H1 (cell line): ENCODE measurements around the gene CDKN2C. TPM values are rescaled to one million over a fixed set of nuclear protein-coding genes. Genes with fewer than 3 reads are reported as not detected.

Experiments used
- CTCF ChIA-PET: fragments of 300-600 bp; sonication (Branson Sonifier 250); formaldehyde crosslinking; loops from one replicate; lab custom pipeline; 2021; ENCODE audit not compliant: partially characterized antibody; lab: Charles Lee
- POLR2A ChIA-PET: fragments of 300-600 bp; sonication (Branson Sonifier 250); formaldehyde crosslinking; loops from one replicate; lab custom pipeline; 2021; ENCODE audit warnings: inconsistent platforms; ENCODE audit not compliant: partially characterized antibody; lab: Charles Lee
- DNase-seq, 2 experiments: peaks; one replicate each; pipeline versions ENCODE4 v3.0.0 to v3.0.0-alpha.2; 2010 to 2022; ENCODE audit warnings: low spot score in 2 of 2, low read depth in 1 of 2, mixed read lengths in 1 of 2
- FAIRE-seq: peaks from 2 replicates; lab custom pipeline; 2011; peaks lifted over from hg19 to GRCh38; lab: Jason Lieb, UNC
- H2AFZ ChIP-seq: 2 replicates; pipeline ENCODE4 v1.8.1; 2012; ENCODE audit warnings: low read length, inconsistent platforms
- H2AK5ac ChIP-seq: 2 replicates; pipeline ENCODE4 v1.6.1; 2013; ENCODE audit warnings: low read depth, low read length
- H2BK120ac ChIP-seq: replicated peaks from 2 replicates; pipeline ENCODE3; 2013; ENCODE audit warnings: low read depth, low read length, inconsistent platforms
- H2BK12ac ChIP-seq: 2 replicates; pipeline ENCODE4 v1.6.1; 2013; ENCODE audit warnings: low read depth, low read length
- H2BK15ac ChIP-seq: 2 replicates; pipeline ENCODE4 v1.6.1; 2013; ENCODE audit warnings: low read length
- H2BK20ac ChIP-seq: 2 replicates; pipeline ENCODE4 v1.6.1; 2013; ENCODE audit warnings: low read length
- H2BK5ac ChIP-seq: 2 replicates; pipeline ENCODE4 v1.6.1; 2013; ENCODE audit warnings: low read depth, low read length
- H3K14ac ChIP-seq: 2 replicates; pipeline ENCODE4 v1.6.1; 2013; ENCODE audit warnings: inconsistent platforms; ENCODE audit not compliant: insufficient read length
- H3K18ac ChIP-seq: 2 replicates; pipeline ENCODE4 v1.6.1; 2013; ENCODE audit warnings: low read length; ENCODE audit errors: extremely low read depth
- H3K23ac ChIP-seq: 2 replicates; pipeline ENCODE4 v1.6.1; 2013; ENCODE audit warnings: inconsistent platforms; ENCODE audit not compliant: insufficient read length
- H3K23me2 ChIP-seq: 2 replicates; pipeline ENCODE4 v1.6.1; 2013; ENCODE audit warnings: low read depth, low read length
- H3K27ac ChIP-seq: 2 replicates; pipeline ENCODE4 v1.6.1; 2011; ENCODE audit warnings: low read depth, low read length, inconsistent platforms
- H3K27me3 ChIP-seq, 4 experiments: replicated peaks in 1 of 4; 1 replicate in 1 of 4; 2 replicates in 3 of 4; pipeline versions ENCODE4 v1.6.1 to v1.8.1; 2011 to 2013; ENCODE audit warnings: low read length in 3 of 4, mild to moderate bottlenecking in 3 of 4, inconsistent platforms in 2 of 4, mixed read lengths in 2 of 4, moderate library complexity in 1 of 4; ENCODE audit not compliant: control insufficient read depth in 3 of 4, insufficient read depth in 3 of 4; ENCODE audit errors: extremely low read depth in 1 of 4
- H3K36me3 ChIP-seq, 4 experiments: 2 replicates each; pipeline versions ENCODE4 v1.6.1 to v1.8.1; 2011 to 2013; ENCODE audit warnings: mild to moderate bottlenecking in 4 of 4, low read length in 3 of 4, moderate library complexity in 2 of 4, control low read depth in 1 of 4, inconsistent platforms in 1 of 4; ENCODE audit not compliant: insufficient read depth in 4 of 4, control insufficient read depth in 2 of 4
- H3K4ac ChIP-seq: replicated peaks from 2 replicates; pipeline ENCODE3; 2013; ENCODE audit warnings: low read length, low read depth, mixed read lengths, inconsistent platforms; ENCODE audit not compliant: insufficient read length
- H3K4me1 ChIP-seq, 4 experiments: replicated peaks in 1 of 4; 1 replicate in 1 of 4; 2 replicates in 3 of 4; pipeline versions ENCODE4 v1.6.1 to v1.8.1; 2011 to 2013; ENCODE audit warnings: low read length in 3 of 4, inconsistent platforms in 2 of 4, mixed read lengths in 1 of 4; ENCODE audit not compliant: insufficient read depth in 4 of 4, control insufficient read depth in 3 of 4
- H3K4me2 ChIP-seq, 2 experiments: 2 replicates each; pipeline versions ENCODE4 v1.6.1 to v1.8.1; 2011 to 2013; ENCODE audit warnings: low read depth in 2 of 2, low read length in 2 of 2, control low read depth in 1 of 2, inconsistent platforms in 1 of 2, mild to moderate bottlenecking in 1 of 2; ENCODE audit not compliant: insufficient read depth in 1 of 2
- H3K4me3 ChIP-seq, 4 experiments: fragments of 200-600, 300-600 bp in 1 of 4; sonication (generic), shearing (Covaris generic), sonication (Bioruptor Twin) in 1 of 4; 2 replicates each; pipeline versions ENCODE4 v1.5.1 to v1.8.1; 2011 to 2016; ENCODE audit warnings: low read length in 4 of 4, low read depth in 3 of 4, control low read depth in 2 of 4, inconsistent platforms in 2 of 4, mild to moderate bottlenecking in 2 of 4, mixed read lengths in 1 of 4, moderate library complexity in 1 of 4; ENCODE audit not compliant: insufficient read depth in 2 of 4; ENCODE audit errors: extremely low read depth in 1 of 4
- H3K56ac ChIP-seq: replicated peaks from 2 replicates; pipeline ENCODE3; 2013; ENCODE audit warnings: low read depth, mild to moderate bottlenecking, mixed read lengths, low read length, inconsistent platforms; ENCODE audit not compliant: insufficient read length
- H3K79me1 ChIP-seq: 2 replicates; pipeline ENCODE4 v1.6.1; 2013; ENCODE audit warnings: low read depth, low read length, control low read depth
- H3K79me2 ChIP-seq, 2 experiments: 2 replicates each; pipeline versions ENCODE4 v1.6.1 to v1.8.1; 2012 to 2013; ENCODE audit warnings: low read length in 2 of 2, mild to moderate bottlenecking in 2 of 2, inconsistent platforms in 1 of 2; ENCODE audit not compliant: insufficient read depth in 2 of 2, control insufficient read depth in 1 of 2
- H3K9ac ChIP-seq, 4 experiments: replicated peaks in 1 of 4; 1 replicate in 1 of 4; 2 replicates in 3 of 4; pipeline versions ENCODE4 v1.6.1 to v1.8.1; 2011 to 2013; ENCODE audit warnings: low read depth in 3 of 4, low read length in 3 of 4, control low read depth in 2 of 4, mild to moderate bottlenecking in 2 of 4, moderate library complexity in 2 of 4, inconsistent platforms in 1 of 4; ENCODE audit errors: extremely low read depth in 1 of 4
- H3K9me3 ChIP-seq, 2 experiments: 2 replicates each; pipeline versions ENCODE4 v1.6.1 to v1.8.1; 2012 to 2013; ENCODE audit warnings: mild to moderate bottlenecking in 2 of 2, moderate library complexity in 2 of 2, control low read depth in 1 of 2, inconsistent platforms in 1 of 2, low read depth in 1 of 2, low read length in 1 of 2, mixed read lengths in 1 of 2; ENCODE audit not compliant: insufficient read depth in 2 of 2
- H4K20me1 ChIP-seq, 2 experiments: replicated peaks in 1 of 2; 2 replicates each; pipeline versions ENCODE3 to v1.8.1; 2011 to 2013; ENCODE audit warnings: inconsistent platforms in 2 of 2, low read length in 2 of 2, mild to moderate bottlenecking in 1 of 2; ENCODE audit not compliant: insufficient read depth in 2 of 2, control insufficient read depth in 1 of 2
- H4K5ac ChIP-seq: 2 replicates; pipeline ENCODE4 v1.6.1; 2013; ENCODE audit warnings: low read length, low read depth, mixed read lengths, inconsistent platforms; ENCODE audit not compliant: insufficient read length
- H4K8ac ChIP-seq: 2 replicates; pipeline ENCODE4 v1.8.0; 2013; ENCODE audit warnings: mild to moderate bottlenecking, moderate library complexity, low read length, inconsistent platforms; ENCODE audit not compliant: insufficient read depth; ENCODE audit errors: extremely low read depth
- H4K91ac ChIP-seq: replicated peaks from 2 replicates; pipeline ENCODE3; 2013; ENCODE audit warnings: low read length, mixed read lengths, inconsistent platforms; ENCODE audit not compliant: insufficient read length
- ASH2L ChIP-seq: fragments of 200-600, 300-600 bp; sonication (generic); IDR thresholded peaks from one replicate; pipeline ENCODE4 v1.7.1; 2017; ENCODE audit warnings: low read length
- BACH1 ChIP-seq: IDR thresholded peaks from 2 replicates; pipeline ENCODE4 v1.6.1; 2012; ENCODE audit warnings: low read length, improper control_type of control experiment
- CBX8 ChIP-seq: fragments of 300-800, 300-1000 bp; sonication (generic); IDR thresholded peaks from 2 replicates; pipeline ENCODE4 v1.7.1; 2016; ENCODE audit warnings: low read depth, low read length, borderline replicate concordance
- CTCF ChIP-seq, 3 experiments: IDR thresholded peaks; 1 replicate in 2 of 3; 2 replicates in 1 of 3; pipeline versions ENCODE4 v1.5.1 to v1.6.1; 2011; ENCODE audit warnings: low read length in 3 of 3, mild to moderate bottlenecking in 3 of 3, inconsistent platforms in 2 of 3, low read depth in 1 of 3, moderate library complexity in 1 of 3; ENCODE audit not compliant: insufficient read depth in 1 of 3; ENCODE audit errors: control extremely low read depth in 1 of 3
- EZH2 ChIP-seq: fragments of 200-600 bp; sonication (generic); IDR thresholded peaks from 2 replicates; pipeline ENCODE4 v1.7.1; 2012; ENCODE audit warnings: low read depth, mild to moderate bottlenecking, moderate library complexity, low read length, inconsistent platforms; ENCODE audit not compliant: severe bottlenecking
- POLR2A ChIP-seq, 2 experiments: IDR thresholded peaks; 1 replicate in 1 of 2; 2 replicates in 1 of 2; pipeline ENCODE4 v1.6.1; 2011; ENCODE audit warnings: low read depth in 2 of 2, low read length in 2 of 2, mild to moderate bottlenecking in 2 of 2; ENCODE audit errors: control extremely low read depth in 1 of 2
- RFX5 ChIP-seq: IDR thresholded peaks from 2 replicates; pipeline ENCODE4 v1.6.1; 2011; ENCODE audit warnings: low read depth, low read length, improper control_type of control experiment, borderline replicate concordance
- SP2 ChIP-seq: IDR thresholded peaks from 2 replicates; pipeline ENCODE4 v1.6.1; 2012; ENCODE audit warnings: mild to moderate bottlenecking, low read length, inconsistent platforms
- SRF ChIP-seq: IDR thresholded peaks from 2 replicates; pipeline ENCODE4 v1.6.1; 2011; ENCODE audit warnings: mild to moderate bottlenecking, low read depth, low read length, moderate library complexity
- WGBS, 2 experiments: shearing (Covaris generic) in 1 of 2; methylation state at CpG; one replicate each; pipeline versions ENCODE4 v1.1.6 to v1.1.7; 2013 to 2015; ENCODE audit warnings: low lambda C conversion rate in 2 of 2, mixed read lengths in 2 of 2, inconsistent platforms in 1 of 2, low coverage in 1 of 2, missing lambda C conversion rate in 1 of 2; ENCODE audit not compliant: insufficient replicate concordance in 2 of 2, insufficient coverage in 1 of 2, insufficient read length in 1 of 2; ENCODE audit errors: extremely low coverage in 1 of 2, missing lambda C conversion rate in 1 of 2; 5-methylcytosine and 5-hydroxymethylcytosine counted together
- polyA plus RNA-seq, 7 experiments: library from polyadenylated mRNA; depleted of rRNA in 3 of 7; stranded (reverse) in 5 of 7; unstranded in 2 of 7; fragments of >200 nt in 5 of 7; fragments of 200-250 nt in 2 of 7; gene quantifications; 1 replicate in 5 of 7; 2 replicates in 1 of 7; 4 replicates in 1 of 7; pipeline versions ENCODE4 v1.2.1 to v1.2.3, GENCODE V29; 2011 to 2013; ENCODE audit warnings: missing spikeins in 2 of 7, mixed read lengths in 2 of 7
- total RNA-seq: library from RNA; stranded (reverse); fragmentation: NEBNext Ultra II Directional; extraction: Animal tissue kit (Norgen Biotek cat#: 25700); gene quantifications from 2 replicates; pipeline ENCODE4 v1.2.1, GENCODE V29; 2021

The CDKN2C gene
- total and polyA plus RNA-seq, 2 of the 8 experiments (the other 6 are each of a cell fraction or from before 2014, with no cell fraction given) = not detected

GRCh38 chr1:50940291-50940690 is 29.8 kb upstream of the CDKN2C start:
- H2BK120ac ChIP-seq = no peak overlapping the region
- H3K79me2 ChIP-seq = peaks cover 6 to 70% of the 10 kb centered on the region in 2 experiments
- H2BK5ac ChIP-seq = no peak overlapping the region
- WGBS, 2 experiments = 77% methylated on average over 3 of the region's 3 CpGs; no CpG with 5 or more reads in 1 of the 2 experiments
- H4K8ac ChIP-seq = no peak overlapping the region
- no peak overlapping the region for H3K4me3 ChIP-seq
- no peak overlapping the region for H2BK20ac ChIP-seq
- TF ChIP-seq RFX5 = no peak
- TF ChIP-seq EZH2 = no peak
- TF ChIP-seq CTCF (IDR thresholded peaks at IDR 0.05; ENCODE audit: control extremely low read depth in 1 of 3, insufficient read depth in 1 of 3, low read depth in 1 of 3, low read length in 3 of 3) = no peak
- TF ChIP-seq POLR2A (IDR thresholded peaks at IDR 0.05; ENCODE audit: control extremely low read depth in 1 of 2, low read depth in 2 of 2, low read length in 2 of 2) = no peak
- no peak for TF ChIP-seq SP2
- TF ChIP-seq CBX8 = no peak
- no peak for TF ChIP-seq ASH2L
- TF ChIP-seq BACH1 = no peak
- TF ChIP-seq SRF = no peak
- TF ChIP-seq, all 59 proteins: peak for 0
- Histone ChIP-seq H3K4me1 (no peaks in the 10 kb centered on the region), H3K4ac (no peak overlapping the region), H3K27ac (no peak overlapping the region), H3K79me1 (peaks cover 12% of the 10 kb centered on the region), H3K23ac (no peak overlapping the region), H3K14ac (no peak overlapping the region), H2AFZ (no peak overlapping the region), H4K20me1 (peaks cover 2% of the 10 kb centered on the region in 2 experiments), H3K18ac (no peak overlapping the region), H3K23me2 (no peaks in the 10 kb centered on the region), H2AK5ac (no peak overlapping the region), H3K36me3 (no peaks in the 10 kb centered on the region), H3K9me3 (no peaks in the 10 kb centered on the region), H4K91ac (no peak overlapping the region), H3K27me3 (no peaks in the 10 kb centered on the region), H3K4me2 (no peak overlapping the region), H3K9ac (no peak overlapping the region), H4K5ac (no peak overlapping the region), H3K56ac (no peak overlapping the region), H2BK15ac (no peak overlapping the region), H2BK12ac (no peak overlapping the region)
- ChIA-PET CTCF (interaction anchor here (1.0 to 3.8 kb wide), 2 partner anchors 11 to 19 kb away, joined by 3 to 28 read pairs; no protein-coding TSS in a partner anchor), POLR2A (no interaction called here)
- FAIRE-seq (no peak), DNase-seq (no peak)
